Measurements from ENCODE around the gene SLC24A3.

DNA sequence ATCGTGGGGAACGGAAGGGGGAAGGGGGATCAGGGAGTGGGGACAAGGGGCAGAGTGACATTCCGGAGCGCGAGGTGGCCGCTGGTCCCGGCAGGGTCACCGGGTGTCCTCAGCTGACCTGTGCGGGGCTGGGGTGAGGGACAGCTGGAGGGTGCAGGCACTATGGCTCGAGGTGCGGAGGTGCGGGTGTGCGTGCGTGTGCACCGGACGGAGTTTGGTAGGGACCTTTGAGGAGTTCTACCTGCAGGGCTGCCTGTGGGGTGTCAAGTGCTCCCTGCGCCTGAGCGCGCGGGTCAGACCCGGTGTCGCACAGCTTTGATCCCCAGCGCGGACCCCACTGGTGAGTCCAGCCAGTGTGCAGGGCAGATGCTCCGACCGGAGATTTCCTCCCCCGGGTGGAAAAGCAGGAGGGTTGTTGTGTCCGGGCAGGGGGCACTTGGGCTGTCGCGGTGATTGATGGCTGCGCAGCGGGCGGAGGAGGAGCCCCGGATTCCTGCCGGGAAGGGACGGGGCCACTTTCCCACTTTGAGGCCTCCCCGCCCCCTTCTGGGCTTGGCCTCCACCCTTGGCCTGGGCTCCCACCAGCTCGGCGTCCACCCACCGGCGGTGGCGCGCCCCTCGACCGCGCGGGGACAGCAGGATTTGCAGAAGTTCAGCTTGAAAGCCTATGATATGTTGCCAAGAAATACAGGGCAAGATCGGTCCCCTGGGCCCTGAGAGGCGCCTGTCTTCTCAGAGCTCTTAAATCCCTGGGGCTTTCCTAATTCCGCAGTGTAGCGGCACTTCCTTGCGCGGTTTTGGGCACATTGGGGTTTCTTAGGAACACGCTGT lies 546.3 kb downstream of the SLC24A3 start:
- TF ChIP-seq, protein P1, sequence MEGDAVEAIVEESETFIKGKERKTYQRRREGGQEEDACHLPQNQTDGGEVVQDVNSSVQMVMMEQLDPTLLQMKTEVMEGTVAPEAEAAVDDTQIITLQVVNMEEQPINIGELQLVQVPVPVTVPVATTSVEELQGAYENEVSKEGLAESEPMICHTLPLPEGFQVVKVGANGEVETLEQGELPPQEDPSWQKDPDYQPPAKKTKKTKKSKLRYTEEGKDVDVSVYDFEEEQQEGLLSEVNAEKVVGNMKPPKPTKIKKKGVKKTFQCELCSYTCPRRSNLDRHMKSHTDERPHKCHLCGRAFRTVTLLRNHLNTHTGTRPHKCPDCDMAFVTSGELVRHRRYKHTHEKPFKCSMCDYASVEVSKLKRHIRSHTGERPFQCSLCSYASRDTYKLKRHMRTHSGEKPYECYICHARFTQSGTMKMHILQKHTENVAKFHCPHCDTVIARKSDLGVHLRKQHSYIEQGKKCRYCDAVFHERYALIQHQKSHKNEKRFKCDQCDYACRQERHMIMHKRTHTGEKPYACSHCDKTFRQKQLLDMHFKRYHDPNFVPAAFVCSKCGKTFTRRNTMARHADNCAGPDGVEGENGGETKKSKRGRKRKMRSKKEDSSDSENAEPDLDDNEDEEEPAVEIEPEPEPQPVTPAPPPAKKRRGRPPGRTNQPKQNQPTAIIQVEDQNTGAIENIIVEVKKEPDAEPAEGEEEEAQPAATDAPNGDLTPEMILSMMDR (conservative IDR thresholded peaks at IDR 0.05; ENCODE audit: low read length), result no peak
- TF ChIP-seq EZH2phosphoT487 (IDR thresholded peaks at IDR 0.05; ENCODE audit: borderline replicate concordance, low read depth, low read length), result no peak

Measured in OCI-LY7 (cell line).